ENCODE data around the gene CHST12.
A peak's percentile ranks its signal among the peaks of the same experiment; 100 is the strongest.
"Not testable (repeated sequence)": the region's sequence is repeated elsewhere in the genome, so short reads cannot be mapped to it uniquely, and the experiment has no call there.

CHST12 gene

DNA sequence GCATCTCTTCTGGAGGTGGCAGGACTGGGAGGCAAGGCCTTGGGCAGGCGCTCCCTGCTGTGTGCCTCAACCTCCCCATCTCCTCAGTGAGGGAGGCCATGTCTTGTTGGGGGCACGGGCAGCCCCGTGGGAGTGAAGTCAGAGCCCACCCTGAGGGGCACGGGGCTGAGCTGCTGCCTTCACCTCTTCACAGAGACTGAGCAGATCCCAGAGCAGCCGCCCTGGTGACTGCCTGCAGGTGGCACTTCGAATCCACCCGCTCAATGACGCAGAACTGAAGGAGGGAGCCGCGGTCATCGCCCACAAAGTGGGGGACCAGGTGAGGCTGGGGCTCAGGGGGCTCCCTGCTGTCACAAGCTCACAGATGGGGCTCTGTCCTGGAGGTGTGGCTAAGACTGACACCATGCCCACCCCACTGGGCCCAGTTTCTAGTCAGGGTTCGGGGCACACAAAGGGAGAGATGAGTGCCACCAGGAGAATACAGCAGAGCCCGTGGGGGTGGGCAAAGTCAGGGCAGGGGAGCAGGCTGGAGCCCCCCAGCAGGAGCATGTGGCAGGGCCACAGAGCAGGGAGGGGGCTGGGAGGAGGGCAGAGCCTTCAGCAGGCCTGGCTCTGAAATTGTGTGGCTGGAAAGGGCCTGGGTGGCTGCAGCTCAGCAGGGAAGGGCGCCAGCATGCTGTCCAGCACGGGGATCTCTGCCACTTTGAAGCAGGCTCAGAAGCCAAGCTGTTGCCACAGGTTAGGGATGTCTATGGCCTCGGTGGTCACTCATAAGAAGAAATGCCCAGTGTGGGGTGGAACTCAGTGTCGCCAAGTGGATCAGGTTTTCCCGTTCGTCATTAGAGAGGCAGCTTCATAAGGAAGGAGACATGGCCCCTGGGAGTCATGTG lies 18.8 kb upstream of the CHST12 start:
- H3K4me3 ChIP-seq (ENCODE audit: low read length): no peak overlapping the region
- TF ChIP-seq, protein P1, sequence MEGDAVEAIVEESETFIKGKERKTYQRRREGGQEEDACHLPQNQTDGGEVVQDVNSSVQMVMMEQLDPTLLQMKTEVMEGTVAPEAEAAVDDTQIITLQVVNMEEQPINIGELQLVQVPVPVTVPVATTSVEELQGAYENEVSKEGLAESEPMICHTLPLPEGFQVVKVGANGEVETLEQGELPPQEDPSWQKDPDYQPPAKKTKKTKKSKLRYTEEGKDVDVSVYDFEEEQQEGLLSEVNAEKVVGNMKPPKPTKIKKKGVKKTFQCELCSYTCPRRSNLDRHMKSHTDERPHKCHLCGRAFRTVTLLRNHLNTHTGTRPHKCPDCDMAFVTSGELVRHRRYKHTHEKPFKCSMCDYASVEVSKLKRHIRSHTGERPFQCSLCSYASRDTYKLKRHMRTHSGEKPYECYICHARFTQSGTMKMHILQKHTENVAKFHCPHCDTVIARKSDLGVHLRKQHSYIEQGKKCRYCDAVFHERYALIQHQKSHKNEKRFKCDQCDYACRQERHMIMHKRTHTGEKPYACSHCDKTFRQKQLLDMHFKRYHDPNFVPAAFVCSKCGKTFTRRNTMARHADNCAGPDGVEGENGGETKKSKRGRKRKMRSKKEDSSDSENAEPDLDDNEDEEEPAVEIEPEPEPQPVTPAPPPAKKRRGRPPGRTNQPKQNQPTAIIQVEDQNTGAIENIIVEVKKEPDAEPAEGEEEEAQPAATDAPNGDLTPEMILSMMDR (conservative IDR thresholded peaks at IDR 0.05; ENCODE audit: low read length): no peak
- no peak for DNase-seq (ENCODE audit: low read depth)

DNA sequence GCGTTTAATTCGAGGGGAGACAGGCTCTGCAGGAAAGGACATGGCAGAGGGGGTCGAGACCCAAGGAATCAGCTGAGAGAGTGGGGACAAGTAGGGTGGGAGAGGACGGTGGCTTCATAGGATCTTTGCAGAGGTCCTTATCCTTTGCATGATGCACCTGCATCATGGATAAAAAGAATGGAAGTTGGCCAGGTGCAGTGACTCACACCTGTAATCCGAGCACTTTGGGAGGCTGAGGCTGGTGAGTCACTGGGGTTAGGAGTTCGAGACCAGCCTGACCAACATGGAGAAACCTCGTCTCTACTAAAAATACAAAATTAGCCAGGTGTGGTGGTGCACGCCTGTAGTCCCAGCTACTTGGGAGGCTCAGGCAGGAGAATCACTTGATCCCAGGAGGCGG lies 17.3 kb upstream of the CHST12 start:
- H3K4me3 ChIP-seq (ENCODE audit: low read length); DNase-seq (ENCODE audit: low read depth): not testable (repeated sequence)

DNA sequence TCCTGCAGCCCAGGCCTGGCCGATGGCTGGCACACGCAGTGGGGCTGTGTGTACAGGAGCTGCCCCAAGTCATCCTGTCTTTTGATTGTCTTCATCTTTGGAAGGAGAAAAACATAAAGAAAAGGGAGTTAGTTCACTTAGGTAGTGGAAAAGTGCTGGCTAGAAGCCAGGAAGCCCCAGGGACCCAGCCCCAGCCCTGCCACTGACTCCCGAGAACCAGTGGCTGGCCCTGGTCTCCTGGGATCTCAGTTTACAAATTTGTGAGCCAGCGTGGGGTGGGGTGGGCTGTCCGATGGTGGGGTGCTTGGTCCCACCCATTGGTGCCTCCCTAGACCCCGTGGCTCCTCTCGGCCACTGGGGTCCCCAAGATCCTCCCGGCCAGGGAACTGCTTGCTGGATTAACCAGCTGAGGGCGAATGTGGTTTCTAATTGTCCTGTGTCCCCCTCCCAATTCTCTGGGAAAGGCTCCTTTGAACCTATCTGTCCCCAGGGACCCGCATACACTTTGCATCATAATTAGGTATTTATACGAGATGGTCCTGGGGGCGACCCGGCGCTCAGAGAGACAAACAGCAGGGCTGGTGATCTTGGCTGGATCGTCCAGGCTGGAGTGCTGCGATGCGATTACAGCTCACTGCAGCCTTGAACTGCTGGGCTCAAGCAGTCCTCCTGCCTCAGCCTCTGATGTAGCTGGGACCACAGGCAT lies 16.3 kb upstream of the CHST12 start:
- no peak overlapping the region for H3K4me3 ChIP-seq (ENCODE audit: low read length)
- TF ChIP-seq, protein P1 (conservative IDR thresholded peaks at IDR 0.05; ENCODE audit: low read length): no peak
- no peak for DNase-seq (ENCODE audit: low read depth)

DNA sequence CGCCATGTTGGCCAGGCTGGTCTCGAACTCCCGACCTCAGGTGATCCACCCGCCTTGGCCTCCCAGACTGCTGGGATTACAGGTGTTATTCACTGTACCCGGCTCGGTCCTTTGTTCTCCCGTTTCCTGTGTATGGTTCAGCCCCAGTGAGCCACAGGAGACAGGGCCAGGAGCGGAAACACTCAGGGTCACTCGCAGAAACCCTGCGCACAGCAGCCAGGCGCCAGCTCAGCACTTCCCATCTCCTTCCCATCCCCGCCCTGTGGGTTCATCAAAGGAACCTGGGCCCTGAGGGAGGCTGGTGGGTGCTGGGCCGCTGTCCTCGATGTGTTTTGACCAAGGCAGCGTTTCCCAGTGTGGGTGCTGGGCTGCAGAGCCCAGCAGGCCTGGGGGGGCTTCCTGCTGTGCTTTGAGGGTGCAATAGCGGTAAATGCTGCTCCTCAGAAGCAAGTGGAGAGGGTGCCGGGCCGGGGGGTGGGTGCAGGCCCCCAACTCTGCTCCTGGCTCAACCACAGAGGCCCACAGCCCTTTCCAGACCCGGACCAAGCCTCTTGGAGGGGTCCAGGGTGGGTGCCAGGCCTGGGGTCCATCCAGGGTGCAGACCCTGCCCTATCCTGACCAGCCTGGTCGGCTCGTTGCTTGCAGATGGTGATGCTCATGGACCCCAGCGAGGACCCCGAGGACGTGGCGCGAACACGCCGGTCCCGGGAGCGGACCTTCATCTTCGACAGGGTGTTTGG lies 15.3 kb upstream of the CHST12 start:
- TF ChIP-seq, protein P1 (conservative IDR thresholded peaks at IDR 0.05; ENCODE audit: low read length): no peak
- no peak for DNase-seq (ENCODE audit: low read depth)
- no peak overlapping the region for H3K4me3 ChIP-seq (ENCODE audit: low read length)

DNA sequence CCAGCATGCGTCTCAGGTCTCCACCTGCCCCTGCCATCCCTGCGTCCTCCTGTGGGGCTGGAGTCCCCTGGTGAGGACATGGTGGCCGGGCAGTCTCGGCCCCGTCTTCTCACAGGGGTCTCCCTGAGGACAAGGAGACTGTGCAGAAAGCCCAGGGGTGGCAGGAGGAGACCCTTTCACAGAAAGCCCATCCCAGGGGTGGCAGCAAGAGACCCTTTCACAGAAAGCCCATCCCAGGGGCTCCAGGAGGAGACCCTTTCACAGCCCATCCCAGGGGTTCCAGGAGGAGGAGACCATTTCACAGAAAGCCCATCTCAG lies 14.8 kb upstream of the CHST12 start:
- no peak overlapping the region for H3K4me3 ChIP-seq (ENCODE audit: low read length)
- DNase-seq (ENCODE audit: low read depth): no peak
- TF ChIP-seq, protein P1 (conservative IDR thresholded peaks at IDR 0.05; ENCODE audit: low read length): no peak

DNA sequence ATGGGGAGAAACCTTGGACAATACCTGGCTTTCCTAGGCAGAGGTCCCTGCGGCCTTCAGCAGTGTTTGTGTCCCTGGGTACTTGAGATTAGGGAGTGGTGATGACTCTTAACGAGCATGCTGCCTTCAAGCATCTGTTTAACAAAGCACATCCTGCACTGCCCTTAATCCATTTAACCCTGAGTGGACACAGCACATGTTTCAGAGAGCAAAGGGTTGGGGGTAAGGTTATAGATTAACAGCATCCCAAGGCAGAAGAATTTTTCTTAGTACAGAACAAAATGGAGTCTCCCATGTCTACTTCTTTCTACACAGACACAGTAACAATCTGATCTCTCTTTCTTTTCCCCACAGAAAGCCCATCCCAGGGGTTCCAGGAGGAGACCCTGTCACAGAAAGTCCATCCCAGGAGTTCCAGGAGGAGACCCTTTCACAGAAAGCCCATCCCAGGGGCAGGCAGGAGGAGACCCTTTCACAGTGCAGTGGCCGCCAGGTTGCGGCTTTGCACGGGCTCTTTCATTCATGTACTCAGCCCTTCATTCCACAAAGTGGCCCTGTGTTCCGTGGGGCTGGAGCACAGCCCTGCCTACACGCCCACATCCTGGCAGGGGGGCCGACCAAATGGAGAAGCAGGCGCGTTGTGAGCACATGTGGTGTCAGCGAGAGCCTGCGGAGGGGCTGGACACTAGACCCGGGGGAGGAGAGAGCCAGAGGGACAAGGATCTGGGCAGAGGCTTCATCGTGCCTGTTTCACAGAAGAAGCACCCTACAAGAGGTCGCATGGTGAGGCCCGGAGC lies 13.2 kb upstream of the CHST12 start:
- peak; percentile 55 for DNase-seq (ENCODE audit: low read depth)
- not testable (repeated sequence) for H3K4me3 ChIP-seq (ENCODE audit: low read length)

DNA sequence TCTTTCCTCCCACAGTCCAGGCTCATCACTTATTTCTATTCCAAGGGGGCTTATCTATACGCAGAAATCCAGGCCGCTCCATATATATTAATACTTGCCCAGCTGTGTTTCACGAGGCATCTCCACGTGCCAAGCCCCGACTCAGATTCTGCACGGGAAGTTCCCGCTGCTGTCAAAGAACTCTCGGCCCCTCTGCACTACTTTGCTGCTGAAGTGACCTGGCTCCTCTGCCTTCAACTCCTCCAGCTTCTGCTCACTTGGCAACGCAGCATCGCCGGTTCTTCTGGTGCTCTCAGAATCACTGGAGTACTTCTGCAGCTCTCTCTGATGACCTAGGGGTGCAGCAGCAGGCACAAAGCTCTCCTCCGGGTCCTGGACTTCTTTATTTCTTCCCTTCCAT lies 9.7 kb upstream of the CHST12 start:
- no peak overlapping the region for H3K4me3 ChIP-seq (ENCODE audit: low read length)
- DNase-seq (ENCODE audit: low read depth): no peak
- TF ChIP-seq, protein P1 (conservative IDR thresholded peaks at IDR 0.05; ENCODE audit: low read length): no peak

Data from AG10803 (cell line).